Left renal cortex interstitium (tissue), 4 donors: ENCODE measurements around the gene ZIC5. TPM values are rescaled to one million over a fixed set of nuclear protein-coding genes. Genes with fewer than 3 reads are reported as not detected.

ENCODE experiments used
- DNase-seq, 4 donors: peaks; one replicate each; pipeline ENCODE4 v3.0.0-alpha.2; 2013; ENCODE audit warnings: low read depth in 4 of 4, low spot score in 2 of 4, missing footprints in 1 of 4
- polyA plus RNA-seq, 4 donors: library from polyadenylated mRNA; unstranded; fragments of 120-200 nt; gene quantifications; one replicate each; pipeline ENCODE4 v1.2.1, GENCODE V29; 2013; ENCODE audit not compliant: insufficient read length in 4 of 4

Gene ZIC5
- polyA plus RNA-seq, 4 donors, result 0.05 to 0.25 (median 0.13) TPM; not detected in 1

DNA sequence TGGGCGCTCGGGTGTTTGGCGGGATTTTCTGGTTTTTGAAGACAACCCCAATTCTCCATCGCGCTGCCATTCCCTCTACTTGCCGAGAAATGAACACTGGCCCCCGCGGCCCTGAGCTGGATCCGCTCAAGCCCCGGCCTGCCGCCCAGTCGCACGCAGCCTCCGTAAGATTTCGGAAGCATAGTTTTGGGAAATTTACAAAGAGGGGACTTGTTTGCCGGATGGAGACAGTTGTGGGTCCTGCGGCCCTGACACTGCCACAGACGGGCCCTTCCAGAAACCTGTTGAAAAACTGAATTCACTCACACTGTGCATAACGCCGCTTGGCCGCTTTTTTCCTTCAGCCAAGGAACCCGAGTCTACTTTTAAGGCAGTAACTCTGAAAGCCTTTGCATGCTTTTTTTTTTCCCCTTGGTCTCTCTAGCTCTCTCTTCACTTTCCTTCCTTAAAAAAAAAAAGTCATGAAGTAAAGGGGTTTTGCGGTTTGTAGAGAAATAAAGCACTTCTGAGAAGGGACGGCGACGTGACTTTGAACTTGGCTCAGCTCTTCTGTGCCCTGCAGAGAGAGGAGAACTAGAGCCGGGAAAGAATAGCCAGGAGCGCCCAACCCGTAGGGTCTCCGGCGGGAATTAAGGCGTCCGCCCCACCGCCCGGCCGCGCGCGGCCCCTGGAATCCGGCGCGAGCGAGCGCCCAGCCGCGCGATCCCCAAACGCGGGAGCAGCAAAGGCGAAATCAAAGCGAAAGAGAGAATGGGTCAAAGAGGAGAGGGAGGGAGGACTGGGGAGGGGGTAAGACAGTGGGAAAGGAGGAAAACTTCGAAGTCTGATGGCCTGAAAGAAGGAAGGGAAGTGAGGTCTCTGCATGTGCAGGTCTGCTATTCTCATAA, 6.6 kb upstream of the ZIC5 start:
- DNase-seq, result no peak

DNA sequence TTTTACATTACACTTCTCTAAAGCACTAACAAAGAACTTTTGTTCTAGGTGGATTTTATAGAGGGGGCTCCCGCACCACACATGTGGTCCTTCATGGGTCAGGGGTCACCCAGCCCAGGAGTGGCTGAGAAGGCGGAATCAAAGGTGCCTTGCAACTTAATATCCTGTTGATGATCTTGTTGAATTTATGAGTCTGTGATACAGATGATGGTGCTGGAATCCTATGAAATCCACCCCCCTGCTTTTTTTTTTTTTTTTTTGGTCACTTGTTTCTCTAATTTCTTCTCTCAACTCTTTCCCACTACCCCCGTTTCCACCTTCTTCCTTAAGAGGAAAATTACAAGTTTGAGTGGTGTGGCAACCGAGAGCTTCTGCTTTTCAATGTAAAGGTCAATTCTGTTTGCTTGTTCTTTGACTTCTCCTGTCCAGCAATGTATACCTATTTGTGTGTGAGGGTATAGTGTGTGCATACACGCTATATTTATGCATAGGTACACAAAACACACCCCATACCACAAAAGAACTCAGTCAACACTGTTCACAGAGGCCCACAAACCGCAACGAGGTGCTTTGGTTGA, 5.9 kb upstream of the ZIC5 start:
- DNase-seq, result no peak

GRCh38 chr13:99976575-99976974, 5.0 kb upstream of the ZIC5 start:
- no peak for DNase-seq

DNA sequence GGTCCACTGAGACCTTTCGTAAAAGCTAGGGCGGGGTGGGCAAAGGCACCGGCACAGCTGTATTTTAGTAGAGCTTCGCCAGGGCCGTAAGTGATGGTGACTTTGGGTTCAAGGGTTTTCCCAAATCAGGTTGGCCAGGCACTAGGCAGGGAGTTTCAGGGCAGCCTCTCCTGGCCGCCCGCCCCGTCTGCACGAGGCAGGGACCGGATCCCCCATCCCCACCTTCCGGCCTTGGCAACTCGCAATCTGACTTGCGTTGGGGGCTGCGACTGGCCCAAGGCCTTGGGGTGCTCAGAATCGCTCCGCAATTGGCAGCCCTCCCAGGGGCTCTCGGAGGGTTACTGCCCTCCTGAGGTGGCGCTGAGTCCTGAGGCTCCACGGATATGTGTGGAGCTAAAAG, 4.1 kb upstream of the ZIC5 start:
- no peak for DNase-seq

DNA sequence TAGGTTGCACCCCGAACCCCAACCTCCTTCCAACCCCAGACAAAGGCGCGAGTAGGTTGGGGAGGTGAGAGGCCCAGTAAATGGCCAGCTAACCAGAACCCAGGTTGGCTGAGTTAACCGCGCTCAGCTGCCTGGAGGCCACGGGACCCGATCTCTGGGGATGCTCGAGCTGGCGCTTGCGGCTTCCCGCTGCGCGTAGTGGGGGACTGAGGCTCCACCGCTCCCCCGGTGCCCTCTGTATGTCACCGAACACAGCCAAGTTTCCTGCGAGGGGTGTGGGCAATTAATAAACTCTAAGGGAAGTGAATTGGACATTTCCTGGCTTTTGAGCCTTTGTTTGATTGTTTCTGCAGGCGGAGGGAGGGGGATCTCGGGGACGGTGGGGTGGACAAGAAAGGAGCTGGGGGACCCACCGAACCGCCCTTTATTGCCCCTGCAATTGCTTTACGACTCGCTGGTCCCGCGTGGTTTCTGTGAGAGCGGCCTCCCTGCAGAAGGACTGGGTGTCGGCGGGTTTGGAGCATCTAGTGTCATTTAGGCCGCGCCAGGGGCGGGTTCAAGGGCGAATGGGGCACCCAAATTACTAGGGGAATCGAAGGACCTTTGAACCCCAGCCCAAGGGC, 3.5 kb upstream of the ZIC5 start:
- DNase-seq, result no peak

- DNase-seq, result no peak
These were observed 2.9 kb upstream of the ZIC5 start for GRCh38 chr13:99974296-99974938.

GRCh38 chr13:99973808-99974185, 2.2 kb upstream of the ZIC5 start:
- DNase-seq, result no peak

GRCh38 chr13:99973163-99973807, 1.7 kb upstream of the ZIC5 start:
- DNase-seq, result no peak

GRCh38 chr13:99972190-99972731, 694 bp upstream of the ZIC5 start:
- DNase-seq, result no peak

DNA sequence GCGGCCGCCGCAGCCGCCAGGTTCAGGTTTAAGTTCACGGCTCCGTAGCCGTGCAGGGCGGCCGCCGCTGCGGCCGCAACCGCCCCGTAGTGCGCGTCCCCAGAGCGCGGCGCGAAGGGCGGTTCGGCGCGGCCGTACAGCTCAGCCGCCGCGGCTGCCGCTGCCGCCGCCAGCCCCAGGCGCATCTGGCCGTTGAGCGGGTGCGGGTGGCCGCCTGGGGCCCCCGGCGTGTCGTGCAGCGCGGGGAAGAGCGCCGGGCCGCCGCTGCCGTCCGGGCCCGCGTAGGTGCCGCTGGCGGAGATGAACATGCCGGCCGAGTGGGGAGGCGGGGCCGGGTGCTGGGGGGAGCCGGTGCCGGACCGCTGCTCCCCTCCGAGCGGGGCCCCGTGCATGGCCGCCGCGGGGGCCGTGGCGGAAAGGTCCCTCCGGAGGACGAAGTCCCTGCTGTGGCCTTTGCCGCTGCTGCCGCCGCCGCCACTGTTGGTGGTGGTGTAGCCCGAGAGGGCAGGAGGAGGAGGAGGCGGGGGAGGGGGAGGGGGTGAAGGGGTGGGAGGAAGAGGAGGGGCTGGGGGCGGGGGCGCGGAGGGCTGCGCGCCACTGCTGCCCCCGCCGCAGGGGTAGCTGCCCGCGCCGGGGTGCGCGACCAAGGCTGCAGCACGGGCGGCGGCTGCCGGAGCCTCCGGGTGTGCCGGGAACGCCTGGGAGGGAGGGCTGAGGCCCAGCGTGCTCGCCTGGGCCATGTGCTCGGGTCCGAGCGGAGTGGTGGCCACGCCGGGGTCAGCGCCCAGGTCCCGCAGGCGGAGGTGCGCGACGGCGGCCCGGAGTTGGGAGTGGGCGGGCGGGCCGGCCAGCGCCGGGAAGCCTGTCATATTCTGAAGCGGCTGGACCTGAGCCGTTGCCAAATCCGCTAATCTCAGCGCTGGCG, 654 bp downstream of the ZIC5 start:
- no peak for DNase-seq

- DNase-seq, result no peak
These were observed 1.5 kb downstream of the ZIC5 start for GRCh38 chr13:99969919-99970650.

GRCh38 chr13:99969453-99969918, 2.1 kb downstream of the ZIC5 start:
- no peak for DNase-seq

DNA sequence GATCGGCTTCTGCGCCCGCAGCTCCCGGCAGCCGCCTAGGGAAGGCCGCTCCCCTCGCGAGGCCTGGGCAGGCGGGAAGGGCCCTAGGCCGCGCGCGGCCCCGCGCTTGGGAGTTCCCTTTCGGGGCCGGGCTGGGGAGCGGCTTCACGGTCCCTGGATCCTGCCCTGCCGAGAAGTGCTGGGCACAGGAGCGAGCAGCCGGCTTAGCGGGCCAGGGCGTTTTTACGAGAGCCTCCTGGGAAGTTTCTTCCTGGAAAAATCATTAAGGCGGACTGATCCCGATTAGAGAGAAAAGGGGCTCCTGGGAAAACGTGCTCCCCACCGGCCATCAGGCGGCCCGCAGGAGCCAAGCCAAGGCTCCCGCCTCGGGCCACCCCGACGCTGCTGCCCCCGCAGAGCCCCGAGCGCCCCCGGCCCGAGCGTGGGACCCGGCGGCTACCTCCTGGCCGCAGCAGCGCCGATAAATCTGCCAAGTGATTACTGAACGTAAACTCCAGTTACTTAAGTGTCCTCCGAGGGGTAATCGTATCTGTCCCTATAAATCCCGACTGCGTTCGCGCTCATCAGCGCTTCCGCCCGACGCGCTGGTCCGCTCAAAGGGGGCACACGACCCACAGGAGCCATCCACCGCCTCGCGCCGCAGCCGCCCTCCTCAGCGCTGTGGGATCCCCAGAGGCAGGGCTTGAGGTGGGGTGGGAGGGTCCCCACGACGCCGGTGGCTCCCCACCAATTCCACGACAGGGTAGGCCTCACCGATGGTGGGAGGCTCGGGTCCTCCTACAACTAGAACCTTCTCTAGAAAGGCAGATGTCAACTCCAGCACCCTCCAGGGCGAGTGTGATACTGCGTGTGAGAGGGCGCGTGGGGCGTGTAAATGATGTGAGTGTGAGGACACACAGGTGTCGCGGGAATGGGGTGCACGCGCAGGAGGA, 2.8 kb downstream of the ZIC5 start:
- no peak for DNase-seq

DNA sequence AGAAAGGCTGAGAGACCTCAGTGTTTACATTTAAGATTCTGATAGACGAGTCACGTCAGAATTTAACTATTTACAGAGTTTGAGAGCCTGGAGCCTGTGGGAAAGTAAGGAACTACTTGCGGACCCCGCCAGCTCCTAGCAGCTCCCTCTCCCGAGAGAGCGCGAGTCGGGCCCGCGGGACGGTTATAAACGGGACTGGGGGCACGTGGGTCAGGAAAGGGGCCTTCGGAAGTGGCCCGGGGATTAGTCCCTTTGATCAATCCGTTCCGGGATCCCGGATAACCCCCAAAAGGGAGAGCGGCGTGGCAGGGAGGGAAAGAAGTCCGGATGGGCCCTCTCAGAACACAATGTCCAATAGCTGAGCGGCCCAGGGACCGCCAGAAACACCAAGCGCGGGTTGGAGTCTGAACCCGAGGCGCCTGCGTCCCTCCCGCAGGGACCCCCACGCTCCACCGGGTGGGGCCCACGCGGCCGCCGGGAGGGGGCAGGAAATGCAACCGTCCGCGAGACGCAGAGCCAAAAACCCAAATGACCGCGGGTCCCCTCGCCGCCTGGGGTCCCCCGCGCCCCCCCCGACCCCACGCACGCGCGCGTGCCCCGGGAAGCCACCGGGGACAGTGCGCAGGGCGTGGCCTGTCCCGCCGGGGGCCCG, 3.6 kb downstream of the ZIC5 start:
- DNase-seq, result no peak

DNA sequence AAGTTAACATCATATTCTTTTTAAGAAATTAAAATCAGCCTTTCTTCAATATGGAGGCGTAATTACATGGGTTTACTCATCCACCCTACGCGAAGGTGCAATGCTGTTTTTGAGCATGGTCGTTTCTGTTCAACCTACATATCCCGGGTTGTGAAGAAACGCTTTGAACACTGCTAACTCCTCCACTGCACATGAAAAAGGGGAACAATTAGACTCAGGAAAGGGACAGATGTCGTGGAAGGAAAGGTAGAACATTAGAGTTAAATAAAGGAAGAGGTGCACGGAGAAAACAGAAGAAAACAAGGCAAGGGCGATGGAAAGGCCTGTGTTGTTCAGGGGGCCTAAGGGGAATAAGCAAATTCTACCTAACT, 4.1 kb downstream of the ZIC5 start:
- DNase-seq, result no peak

- no peak for DNase-seq
These were observed 5.3 kb downstream of the ZIC5 start for GRCh38 chr13:99966064-99966805.
